Fibroblast of mammary gland (primary cell): ENCODE data around the gene EXTL1.

Experiments
- DNase-seq: peaks from one replicate; pipeline ENCODE4 v3.0.0-alpha.2; 2010; ENCODE audit warnings: low read depth
- H3K4me3 ChIP-seq: 2 replicates; pipeline ENCODE4 v1.5.1; 2011; ENCODE audit warnings: low read depth, mild to moderate bottlenecking, low read length, moderate library complexity; ENCODE audit not compliant: control insufficient read depth
- TF ChIP-seq, protein P1 (sequence below): conservative IDR thresholded peaks from 2 replicates; pipeline ENCODE4 v1.5.1; 2011; ENCODE audit warnings: low read depth, low read length, inconsistent platforms; ENCODE audit not compliant: control insufficient read depth, insufficient read depth

The EXTL1 gene

DNA sequence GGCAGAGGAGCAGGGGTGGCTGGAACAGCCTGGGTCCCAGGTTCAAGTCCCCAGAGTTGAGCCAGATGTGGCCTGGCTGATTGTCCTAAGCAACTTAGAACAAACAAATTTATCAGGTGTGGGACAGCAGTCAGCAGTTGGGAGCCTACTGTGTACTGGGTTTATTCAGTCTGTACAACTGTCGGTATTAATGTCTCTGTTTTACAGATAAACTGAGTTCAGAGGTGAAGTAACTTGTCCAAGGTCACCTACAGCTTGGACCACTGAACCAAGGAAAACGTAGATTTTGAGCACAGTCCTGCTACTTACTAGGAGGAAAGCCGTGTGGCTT, 60.4 kb downstream of the EXTL1 start:
- no peak overlapping the region for H3K4me3 ChIP-seq
- no peak for DNase-seq
- TF ChIP-seq, protein P1, sequence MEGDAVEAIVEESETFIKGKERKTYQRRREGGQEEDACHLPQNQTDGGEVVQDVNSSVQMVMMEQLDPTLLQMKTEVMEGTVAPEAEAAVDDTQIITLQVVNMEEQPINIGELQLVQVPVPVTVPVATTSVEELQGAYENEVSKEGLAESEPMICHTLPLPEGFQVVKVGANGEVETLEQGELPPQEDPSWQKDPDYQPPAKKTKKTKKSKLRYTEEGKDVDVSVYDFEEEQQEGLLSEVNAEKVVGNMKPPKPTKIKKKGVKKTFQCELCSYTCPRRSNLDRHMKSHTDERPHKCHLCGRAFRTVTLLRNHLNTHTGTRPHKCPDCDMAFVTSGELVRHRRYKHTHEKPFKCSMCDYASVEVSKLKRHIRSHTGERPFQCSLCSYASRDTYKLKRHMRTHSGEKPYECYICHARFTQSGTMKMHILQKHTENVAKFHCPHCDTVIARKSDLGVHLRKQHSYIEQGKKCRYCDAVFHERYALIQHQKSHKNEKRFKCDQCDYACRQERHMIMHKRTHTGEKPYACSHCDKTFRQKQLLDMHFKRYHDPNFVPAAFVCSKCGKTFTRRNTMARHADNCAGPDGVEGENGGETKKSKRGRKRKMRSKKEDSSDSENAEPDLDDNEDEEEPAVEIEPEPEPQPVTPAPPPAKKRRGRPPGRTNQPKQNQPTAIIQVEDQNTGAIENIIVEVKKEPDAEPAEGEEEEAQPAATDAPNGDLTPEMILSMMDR = no peak

DNA sequence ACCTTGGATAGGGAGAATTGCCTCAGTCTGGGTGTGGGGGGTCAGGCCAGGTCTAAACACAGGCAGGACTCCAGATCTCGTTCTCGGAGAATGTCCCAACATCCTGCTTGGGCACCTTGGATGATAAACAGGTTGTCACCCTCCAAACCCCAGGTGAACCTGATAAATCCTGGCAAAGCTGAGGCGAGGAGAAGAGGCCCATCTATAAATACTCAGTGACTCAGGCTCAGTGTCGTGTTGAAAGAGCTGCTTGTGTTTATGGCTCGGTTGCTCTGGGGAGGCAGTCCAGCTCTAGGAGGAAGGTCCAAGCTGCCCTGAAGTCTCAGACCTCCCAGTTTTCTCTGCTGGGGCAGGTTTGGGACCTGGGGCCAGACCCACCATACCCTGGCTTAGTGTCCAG, 61.6 kb downstream of the EXTL1 start:
- H3K4me3 ChIP-seq = no peak overlapping the region
- DNase-seq = peak; percentile 12
- TF ChIP-seq, protein P1 = no peak

DNA sequence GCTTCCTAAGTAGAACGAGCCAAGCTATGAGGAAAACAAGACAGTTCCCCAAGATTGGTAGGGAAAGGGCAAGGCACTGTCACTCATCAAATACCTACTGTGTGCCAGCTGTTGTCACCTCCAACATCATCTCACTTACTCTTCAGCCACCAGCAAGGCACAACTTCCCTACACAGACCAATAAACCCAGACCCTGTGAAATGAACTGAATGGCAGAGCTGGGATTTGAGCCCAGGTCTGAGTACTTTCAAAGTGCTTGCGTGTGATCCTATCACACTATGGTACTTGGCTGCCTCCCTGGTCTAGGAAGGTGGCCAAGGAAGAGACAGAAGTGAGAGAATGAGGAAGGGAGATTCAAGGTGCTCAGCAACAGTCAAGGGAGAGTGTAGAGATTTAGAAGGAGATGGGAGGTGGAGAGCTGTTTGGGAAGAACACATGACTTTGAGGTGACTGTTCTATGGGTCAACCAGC, 62.6 kb downstream of the EXTL1 start:
- TF ChIP-seq, protein P1 = no peak
- no peak overlapping the region for H3K4me3 ChIP-seq
- no peak for DNase-seq

DNA sequence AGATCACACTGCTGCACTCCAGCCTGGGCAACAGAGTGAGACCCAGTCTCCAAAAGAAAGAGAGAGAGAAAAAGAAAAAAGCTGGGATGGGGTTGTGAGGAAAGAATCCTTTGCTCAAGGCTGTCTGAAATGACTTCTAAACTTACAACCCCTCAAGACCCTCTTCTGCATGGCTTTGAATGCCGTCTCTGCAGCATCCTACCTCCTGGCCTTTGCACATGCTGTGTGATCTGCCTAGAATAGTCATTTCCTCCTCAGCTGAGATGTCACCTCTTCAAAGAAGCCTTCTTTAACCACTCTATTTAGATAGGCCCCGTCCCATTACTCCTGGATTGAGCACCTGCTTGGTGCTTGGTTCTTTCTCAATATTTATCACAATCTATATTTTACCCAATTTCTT, 63.3 kb downstream of the EXTL1 start:
- H3K4me3 ChIP-seq = no peak overlapping the region
- TF ChIP-seq, protein P1 = no peak
- no peak for DNase-seq
